ENCODE measurements around the gene HOXC6.

The HOXC6 gene

DNA sequence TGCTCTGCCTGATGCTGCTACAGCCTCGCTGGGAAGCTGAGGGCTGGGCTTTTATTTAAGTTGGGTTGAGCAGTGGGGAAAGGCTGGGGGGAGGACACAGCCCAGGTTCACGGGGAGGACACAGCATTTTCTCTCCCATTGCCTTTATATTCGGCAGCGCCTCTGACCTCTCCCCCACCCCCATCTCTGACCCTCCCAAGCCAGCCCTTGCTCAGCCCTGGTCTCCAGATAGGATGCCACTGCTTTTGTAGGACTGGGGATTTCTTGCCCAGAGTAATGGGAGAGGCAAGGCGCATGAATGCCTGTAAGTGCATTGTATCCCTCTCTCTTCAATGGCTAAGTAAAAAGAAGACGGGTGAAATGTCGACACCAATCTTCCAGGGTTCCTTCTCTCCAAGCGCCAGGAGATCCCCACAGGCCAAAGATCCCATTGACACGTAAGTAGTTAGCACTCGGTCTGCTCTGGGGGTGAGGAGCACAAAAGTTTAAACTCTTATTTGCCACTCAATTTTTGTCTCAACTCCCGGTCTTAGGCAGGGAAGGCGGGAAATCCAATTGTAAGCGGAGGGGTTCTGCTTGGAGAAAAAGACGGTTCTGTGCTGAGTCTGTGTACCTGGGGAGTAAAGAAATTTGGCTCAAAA is 30.0 kb downstream of the HOXC6 start:
- no peak for DNase-seq (ENCODE audit: low spot score)

DNA sequence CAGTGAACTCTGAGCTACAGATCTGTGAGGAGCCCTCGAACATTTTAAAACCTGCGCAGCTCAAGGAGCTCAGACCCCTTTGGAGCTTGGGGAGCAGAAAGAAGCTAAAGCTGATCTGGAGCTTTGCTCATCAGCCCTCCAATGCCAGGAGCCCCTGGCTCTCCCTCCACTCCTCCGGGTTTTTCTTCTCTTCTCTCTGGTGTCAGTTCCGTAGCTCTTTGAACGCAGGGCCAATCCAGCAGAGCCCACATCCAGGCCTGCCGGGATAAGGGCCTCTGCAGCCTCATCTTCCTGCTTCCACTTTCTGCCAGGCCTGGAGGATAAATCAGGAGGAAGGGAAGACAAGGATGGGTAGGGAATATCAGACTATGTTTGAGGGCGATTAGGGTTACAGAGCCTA is 31.4 kb downstream of the HOXC6 start:
- DNase-seq (ENCODE audit: low spot score), result no peak

DNA sequence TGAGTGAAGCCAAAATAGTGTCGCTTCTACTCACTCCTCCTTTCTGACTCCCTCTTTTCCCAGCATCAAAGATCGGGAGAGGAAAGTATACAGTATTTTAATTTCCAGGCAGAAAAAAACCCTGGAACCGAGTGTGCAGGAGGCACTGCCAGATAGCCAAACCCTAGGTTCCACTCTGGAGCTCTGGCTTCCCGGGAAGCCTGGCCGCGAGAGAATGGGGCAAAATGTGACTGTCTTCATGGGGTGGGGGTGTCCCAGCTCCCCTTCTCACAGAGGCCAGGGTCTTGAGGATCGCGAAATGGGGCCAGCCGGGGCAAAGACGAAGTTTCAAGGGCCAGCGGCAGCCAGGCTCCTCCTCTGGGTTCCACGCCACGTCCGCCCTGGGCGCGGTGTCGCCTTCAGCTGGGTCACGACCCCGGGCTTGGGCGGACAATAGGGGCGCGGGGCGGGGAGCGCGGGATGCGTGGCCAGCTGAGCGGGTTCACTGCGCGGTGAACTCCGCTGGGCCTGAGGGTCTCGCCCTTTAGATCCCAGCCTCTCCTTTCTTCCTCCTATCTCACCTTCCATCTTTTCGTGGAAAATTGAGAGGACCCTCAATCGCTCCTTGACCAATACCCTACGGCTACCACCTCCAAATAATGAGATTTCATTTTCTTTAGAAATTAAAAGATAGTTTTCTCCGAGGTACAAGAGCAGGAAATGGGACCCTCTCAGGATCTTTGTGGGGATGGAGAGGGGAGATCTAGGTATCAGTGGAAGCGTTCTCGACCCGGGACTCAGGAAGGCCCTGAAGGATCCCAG is 32.1 kb downstream of the HOXC6 start:
- no peak for DNase-seq (ENCODE audit: low spot score)

DNA sequence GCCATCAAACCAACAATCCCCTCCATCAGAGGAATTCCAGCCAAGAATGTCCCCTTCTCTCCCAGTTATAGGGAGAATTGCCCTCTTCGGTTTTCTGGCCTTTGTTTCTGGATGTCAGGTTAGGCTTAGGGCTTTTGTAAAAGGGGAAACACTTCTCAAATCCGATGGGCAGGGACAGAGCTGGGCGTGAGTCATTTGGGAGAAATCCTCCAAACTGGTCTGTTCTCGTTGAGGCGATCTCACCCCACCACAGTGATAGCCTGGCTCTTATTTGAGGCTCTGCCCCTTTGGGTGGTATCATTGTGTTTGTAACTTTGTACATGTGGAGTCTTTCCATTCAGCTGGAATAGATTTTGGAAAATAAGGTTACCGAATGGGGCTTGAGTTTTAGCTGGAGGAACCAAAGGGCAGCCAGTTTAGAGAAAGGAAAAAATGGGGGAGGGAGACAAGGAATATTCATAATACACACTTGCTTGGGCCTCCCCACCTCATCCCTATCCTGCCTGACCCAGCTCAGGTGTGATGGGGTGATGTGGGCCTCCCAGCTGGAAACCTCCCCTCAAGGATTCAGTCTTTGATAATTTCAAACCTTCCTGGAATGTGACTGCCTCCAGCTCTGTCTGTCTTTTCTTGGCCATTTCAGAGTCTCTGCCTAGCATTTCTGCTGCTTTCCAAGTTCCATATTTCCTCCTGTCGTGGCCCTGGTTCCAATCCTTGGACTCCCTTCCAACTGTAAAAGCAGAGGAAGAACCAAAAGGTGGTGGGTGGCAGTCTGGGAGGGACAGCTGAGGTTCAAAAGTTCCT is 32.9 kb downstream of the HOXC6 start:
- DNase-seq (ENCODE audit: low spot score), result peak; percentile 17

DNA sequence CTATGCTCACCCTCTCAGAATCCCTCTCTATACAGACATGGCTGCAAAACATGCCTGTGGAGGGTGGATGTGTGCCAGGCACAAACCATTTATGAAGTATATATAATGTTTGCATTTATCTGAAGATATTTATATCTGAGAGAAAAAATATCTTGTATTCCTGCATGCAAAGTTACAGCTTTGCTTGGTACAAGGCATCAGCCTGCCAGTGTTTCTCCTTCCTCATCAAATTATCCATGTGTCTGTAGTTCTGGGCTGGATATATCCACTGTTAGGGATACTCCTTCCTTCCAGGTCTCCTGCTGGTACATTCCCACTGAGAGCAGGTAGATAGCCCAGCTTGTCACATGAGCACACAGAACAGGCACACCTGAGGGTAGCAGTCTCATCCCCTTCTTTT is 37.4 kb downstream of the HOXC6 start:
- no peak for DNase-seq (ENCODE audit: low spot score)

DNA sequence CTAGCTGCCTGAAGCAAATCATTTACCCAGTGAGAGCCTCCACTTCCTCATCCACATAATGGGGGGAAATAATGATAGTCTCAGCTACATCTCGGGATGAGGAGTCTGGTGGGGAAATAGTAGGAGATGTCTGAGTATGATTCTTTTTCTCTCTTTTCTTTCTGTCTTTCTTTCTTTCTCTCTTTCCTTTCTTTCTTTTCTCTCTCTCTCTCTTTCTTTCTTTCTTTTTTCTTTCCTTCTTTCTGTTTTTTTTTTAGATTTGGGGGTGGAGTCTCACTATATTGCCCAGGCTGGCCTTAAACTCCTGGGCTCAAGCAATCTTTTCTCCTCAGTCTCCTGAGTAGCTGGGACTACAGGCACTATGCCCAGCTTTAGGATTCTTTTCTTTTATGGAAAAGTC is 38.2 kb downstream of the HOXC6 start:
- peak; percentile 10 for DNase-seq (ENCODE audit: low spot score)

DNA sequence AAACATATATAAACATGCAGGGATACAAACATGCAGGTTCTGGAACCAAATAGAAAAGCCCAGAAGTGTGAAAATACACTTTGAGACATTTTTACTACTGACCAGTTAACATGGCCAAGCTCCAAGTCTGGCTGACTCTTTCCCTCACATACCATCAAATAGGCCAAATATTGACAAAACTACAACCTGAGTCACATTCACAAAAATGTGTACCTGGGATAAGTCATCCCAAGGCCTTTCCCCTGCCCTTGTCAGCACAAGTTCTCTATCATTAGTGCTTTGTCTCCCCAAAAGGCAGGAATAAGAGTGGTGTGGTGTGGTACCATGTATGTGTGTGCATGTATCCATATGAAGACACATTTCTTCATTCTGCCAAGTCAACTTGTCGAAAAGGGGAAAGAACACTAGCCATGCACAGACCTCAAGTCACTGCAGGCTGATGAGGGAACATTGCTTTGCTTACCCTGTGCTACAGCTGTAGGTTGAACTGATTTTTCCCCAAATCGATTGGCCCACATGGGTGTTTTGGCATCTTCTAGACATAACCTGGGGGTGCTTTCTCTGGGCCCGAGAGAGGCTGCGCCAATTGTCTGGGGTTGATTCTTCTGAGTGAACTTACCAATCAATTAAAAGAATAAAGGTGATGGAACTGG is 40.3 kb downstream of the HOXC6 start:
- peak; percentile 45 for DNase-seq (ENCODE audit: low spot score)

DNA sequence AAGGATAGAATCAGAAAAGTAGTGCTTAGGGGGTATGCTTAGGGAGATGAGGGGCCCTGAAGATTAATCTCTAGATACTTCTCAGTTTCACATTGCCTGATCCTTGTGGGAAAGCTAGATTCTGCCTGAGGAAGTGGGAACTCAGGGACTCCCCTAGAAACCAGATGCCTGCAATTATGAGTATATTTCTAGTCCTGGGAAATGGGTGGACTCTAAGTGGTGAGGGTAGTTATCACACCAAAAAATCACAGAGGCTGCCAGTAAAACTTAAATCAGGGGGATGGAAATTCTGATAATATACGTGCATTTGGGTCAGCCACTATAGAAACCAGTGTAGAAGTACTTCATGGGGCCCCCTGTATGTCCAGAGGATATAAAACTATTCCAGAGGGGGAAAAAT is 43.7 kb downstream of the HOXC6 start:
- no peak for DNase-seq (ENCODE audit: low spot score)

DNA sequence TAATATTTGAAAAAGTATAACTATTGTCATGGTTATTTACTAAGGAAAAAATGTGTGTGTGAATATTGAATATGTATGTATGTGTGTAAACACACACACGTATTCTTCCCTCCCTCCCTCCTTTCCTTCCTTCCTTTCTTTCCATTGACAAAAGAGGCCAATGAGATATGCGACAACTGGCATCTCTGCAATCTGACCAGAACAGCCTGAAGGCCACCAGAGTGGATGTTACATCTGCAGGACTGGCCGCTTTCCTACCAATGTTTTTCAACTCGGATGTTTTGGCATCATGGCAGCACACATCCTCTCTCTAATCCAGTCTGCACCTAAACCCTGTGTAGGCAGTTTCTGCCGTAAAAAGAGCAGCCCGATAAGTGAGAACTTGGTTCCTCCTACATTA is 46.1 kb downstream of the HOXC6 start:
- DNase-seq (ENCODE audit: low spot score), result no peak

DNA sequence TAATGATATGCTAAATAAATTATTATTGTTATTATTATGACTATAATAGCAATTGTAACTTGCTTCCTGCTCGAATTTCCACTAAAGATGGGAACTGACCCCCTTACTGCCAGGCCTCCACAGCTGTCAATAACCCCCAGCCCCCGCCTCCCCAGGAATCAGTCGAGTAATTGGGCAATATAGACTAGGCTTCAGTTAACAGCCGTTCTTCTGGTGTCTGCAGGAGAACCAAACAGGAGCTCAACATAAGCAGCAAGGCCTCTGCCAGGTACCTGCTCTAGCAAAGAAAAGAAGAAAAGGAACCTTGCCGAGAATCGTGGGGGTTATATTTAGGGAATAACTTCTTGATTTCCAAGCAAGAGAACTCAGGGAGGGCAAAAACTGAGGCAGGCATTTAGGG is 47.2 kb downstream of the HOXC6 start:
- no peak for DNase-seq (ENCODE audit: low spot score)

DNA sequence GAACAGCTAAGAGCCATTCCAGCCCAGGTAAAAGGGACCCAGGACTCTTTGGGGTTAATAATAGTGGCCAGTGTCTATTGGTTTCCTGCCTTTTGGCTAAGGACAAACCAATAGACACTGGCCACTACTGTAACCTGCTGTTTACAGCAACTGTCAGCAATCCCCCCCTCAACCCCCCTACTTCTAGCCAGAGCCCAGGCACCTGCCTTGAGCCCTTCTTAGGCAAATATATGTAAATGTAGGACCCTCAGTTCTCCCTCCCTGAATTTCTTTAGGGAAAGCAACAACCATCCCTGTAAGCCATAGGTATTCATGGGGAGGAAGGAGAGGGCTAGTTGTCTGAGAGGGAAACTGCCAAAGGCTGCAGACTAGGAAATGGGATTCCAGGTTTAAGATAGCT is 47.7 kb downstream of the HOXC6 start:
- DNase-seq (ENCODE audit: low spot score), result no peak

DNA sequence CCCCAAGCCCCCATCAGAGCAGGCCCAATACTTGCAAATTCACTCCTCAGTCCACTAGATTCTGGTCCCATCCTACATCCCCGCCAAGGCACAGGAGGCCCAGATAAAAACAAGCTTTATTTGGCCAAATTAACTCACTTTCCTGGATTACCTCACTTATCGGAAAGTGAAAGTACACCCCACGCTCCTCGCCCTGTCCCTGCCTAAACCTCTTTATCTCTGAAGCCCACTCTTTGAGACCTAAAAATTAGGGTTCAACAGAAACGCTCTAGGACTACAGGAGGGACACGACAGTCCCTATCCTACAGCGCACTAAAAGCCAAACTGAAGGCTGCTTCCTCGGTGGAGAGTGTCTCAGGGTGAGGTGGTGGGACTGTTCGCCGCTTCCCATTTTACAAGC is 49.6 kb downstream of the HOXC6 start:
- DNase-seq (ENCODE audit: low spot score), result peak; percentile 22

DNA sequence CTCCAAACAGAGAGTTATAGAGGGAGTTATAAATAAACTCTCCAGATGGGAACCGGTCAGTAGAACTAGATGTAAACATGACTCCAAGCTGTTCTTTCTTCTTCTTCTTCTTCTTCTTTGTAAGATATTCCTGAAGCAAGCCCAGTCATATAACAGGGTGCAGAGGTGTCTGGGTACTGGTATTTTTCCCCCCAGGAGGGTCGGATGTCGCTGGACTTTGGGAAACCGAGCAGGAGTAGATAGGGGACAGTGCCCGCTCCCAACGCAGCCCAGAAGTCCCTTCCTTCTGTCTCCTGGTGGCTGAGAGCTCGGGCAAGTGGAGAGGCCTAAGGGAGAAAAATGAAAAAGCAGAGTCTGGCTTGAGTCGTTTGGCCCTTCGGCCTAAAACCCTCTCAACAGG is 50.9 kb downstream of the HOXC6 start:
- DNase-seq (ENCODE audit: low spot score), result peak; percentile 22
